SK-MEL-5 (cell line): ENCODE data around the gene YBX1. TPM values are rescaled to one million over a fixed set of nuclear protein-coding genes. Genes with fewer than 3 reads are reported as not detected.
"Not testable (repeated sequence)": the region's sequence is repeated elsewhere in the genome, so short reads cannot be mapped to it uniquely, and the experiment has no call there.

Source experiments
- DNase-seq: peaks from one replicate; pipeline ENCODE4 v3.0.0-alpha.2; 2016; ENCODE audit warnings: low read depth, low spot score
- in situ Hi-C: cut with HindIII; loops from 2 replicates; pipeline ENCODE4 v1.10.0; 2016; ENCODE audit warnings: low sequenced_read_pairs, high pct_unique_total_duplicates, low pct_unique_long_range_greater_than_20kb
- total RNA-seq: library from RNA; depleted of rRNA; stranded (reverse); fragments of >200 nt; shearing (Covaris generic); gene quantifications from 2 replicates; pipeline ENCODE4 v1.2.3, GENCODE V29; 2014

Gene YBX1
- total RNA-seq, 1 experiment from 2014 or later: 1,067 TPM

DNA sequence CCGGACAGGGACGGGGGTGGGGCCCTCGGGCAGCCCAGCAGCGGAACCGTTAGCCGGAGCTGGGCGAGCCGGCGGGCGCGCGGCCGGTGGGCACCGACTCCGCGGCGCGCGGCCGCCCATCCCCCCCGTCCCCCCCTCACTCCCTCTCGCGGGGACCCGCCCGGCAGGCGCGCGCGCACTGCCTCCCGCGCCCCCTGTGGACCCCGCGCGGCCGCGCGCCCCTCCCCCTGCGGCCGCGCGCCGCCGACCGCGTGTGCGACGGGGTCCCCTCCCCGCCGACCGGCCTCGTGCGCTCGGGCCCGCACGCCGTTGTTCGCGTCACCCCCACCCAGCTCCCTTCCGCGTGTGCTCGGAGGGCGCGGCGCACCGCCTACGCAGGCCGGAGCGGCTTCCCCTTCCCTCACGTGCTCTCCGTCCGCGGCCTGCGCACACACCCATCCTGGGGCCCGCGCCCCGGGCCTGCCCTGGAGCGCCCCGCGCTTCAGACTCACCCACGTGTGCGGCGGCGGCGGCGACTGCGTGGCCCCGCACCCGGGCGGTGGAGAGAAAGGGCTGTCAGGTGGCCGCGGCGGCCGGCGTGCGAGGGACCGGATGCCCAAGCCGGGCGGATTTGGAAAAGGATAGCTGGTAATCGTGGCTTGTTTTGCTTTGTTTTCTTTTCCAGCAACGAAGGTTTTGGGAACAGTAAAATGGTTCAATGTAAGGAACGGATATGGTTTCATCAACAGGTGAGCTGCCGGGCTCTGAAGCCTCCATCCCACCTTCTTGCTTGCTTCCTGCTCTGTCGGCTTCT is 717 bp downstream of the YBX1 start:
- in situ Hi-C loops: no loop called here
- DNase-seq: peak; percentile 67

DNA sequence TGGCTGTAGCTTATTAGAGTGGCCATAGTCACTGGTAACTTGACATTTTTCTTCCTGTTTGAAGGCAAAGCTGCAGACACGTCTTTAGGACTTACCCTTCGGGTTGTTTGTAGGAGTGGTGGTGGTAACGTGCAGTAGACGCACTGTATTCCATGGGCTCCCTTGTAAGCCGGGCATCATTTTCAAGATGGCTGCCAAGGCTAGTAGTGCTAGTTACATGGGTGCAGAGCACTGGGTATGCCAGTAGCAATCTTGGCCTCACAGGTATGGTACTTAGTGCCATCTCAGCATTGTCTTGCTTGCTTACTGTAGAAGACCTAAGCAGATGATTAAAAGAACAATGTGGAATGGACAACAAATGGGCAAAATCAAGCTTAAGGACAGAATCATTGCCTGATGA is 1.9 kb downstream of the YBX1 start:
- in situ Hi-C loops: no loop called here
- DNase-seq: peak; percentile 52

DNA sequence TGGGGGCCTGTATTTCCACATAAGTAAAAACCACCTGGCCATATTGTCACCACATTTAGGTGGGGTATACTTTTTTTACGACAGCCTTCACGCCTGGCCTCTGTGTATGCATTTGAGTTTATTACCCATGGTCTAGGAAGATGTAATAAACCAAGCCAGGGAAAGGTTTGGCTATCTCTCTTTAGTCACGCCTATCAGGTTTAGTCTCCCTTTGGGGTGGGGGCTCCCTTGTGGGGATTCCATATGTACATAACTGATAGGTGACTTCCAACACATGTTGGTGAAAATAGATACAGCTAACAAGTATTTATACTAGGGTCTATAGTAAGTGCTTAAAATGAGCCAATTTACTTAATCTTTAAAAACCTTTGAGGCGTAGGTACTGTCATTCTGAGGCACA is 4.2 kb downstream of the YBX1 start:
- in situ Hi-C loops: no loop called here
- DNase-seq: no peak

- in situ Hi-C loops: no loop called here
- no peak for DNase-seq
Observed at GRCh38 chr1:42689912-42690311, 7.7 kb downstream of the YBX1 start.

DNA sequence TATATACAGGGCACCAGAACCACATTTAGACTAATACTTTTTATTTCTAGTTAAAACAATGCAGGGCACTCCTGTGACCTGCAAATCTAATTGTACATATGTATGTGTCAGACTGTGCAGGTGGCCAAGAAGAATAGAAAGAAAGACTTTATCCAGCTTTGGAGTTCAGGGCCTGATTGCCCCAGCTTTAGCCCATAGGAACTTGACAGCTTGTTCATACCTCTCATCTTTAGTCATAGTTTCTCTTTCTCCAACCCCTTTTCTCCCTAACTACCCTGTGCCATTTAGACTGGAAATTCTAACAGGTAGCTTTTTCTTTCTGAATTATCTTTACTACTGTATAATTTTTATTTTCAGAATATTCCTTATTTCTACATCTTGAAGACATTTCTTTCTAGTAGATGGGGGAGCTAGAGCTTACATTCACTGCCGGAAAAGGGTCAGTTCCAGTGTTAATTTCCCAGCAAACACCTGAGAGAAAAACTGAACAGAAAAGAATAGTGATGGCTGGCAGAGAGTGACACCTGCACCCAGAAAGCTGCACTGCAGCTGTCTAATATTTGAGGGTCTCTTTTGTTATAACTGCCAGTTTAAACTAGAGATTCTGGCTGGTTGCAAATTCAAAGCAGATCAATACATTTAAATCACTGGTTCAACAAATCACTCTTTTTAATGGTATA is 8.4 kb downstream of the YBX1 start:
- DNase-seq: no peak
- in situ Hi-C loops: no loop called here

DNA sequence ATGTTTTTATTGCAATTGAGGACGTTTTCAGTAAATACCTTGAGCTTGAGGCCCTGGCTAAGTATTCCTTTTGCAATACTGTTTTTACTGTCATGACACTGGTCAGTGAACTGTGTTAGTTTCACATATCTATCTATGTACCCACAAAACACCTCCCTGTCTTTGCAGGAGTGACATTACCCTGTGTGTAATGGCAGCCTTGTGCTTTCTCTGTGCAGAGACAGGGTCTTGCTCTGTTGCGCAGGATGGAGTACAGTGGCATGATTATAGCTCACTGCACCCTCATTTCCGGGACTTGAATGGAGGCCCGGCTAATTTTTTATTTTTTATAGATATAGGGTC is 8.9 kb downstream of the YBX1 start:
- no peak for DNase-seq
- in situ Hi-C loops: no loop called here

GRCh38 chr1:42692461-42692860 is 10.2 kb downstream of the YBX1 start:
- in situ Hi-C loops: no loop called here
- DNase-seq: no peak

- DNase-seq: no peak
- in situ Hi-C loops: no loop called here
Observed at GRCh38 chr1:42692911-42693310, 10.7 kb downstream of the YBX1 start.

DNA sequence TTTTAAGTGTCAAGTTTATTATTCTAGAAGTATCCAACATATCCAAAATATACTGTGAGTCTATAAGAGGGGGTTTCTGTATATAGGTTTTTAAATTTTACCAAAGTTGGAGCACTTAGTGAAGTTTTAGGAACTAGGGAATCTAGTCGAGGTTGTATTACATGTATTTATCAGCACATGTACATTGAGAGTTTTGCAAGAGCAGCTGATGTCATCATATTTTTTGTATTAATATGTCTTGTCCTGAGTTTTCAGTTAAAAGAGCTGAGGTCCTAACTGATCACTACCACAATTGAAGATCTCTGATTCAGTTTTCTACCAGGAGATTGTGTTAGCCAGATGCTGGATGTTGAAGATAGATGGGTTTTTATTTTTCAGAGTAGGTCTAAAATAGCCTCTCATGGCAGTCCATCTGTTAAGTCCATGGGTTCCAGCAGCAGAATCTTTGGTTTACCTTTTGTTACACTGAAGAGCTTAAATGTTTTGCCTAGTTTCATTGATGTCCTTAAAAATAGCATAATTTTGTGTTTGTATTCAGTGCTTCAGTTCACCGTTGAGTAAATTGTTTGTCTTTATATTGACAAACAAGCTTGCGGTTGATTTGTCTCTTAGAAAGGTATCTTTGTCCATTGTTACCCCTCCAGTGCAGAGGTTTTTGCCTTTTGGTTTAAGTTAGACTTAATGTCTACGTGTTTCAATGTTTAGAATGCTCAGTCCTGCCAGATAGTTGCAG is 16.0 kb downstream of the YBX1 start:
- DNase-seq: no peak
- in situ Hi-C loops: no loop called here

- DNase-seq: no peak
- in situ Hi-C loops: no loop called here
Observed at GRCh38 chr1:42700006-42700405, 17.8 kb downstream of the YBX1 start.

DNA sequence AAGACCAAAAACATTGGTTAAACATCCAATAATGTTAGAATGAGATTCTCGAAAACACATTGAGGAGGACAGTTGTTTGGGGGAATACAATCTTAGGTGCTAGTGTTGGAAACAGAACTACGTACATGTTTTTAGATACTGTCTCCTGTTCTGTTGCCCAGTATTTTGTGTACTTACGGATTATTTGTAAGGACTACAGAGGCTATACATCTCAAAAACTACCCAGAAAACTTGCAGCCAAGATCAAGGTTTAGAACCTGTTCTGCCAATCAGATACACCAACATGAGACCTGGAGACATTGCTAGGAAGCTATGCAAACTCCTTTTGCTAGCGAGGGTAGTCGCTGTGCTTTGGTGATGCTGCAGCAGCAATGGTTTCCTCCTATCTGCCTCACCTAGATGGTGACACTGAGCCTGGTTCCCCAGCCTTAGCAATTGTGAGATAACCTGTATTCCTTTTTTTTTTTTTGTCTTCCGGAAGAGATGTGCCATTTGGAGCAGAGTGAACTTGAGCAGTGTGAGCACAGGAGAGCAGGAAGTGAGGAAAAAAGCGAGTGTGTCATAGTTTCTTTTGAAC is 21.8 kb downstream of the YBX1 start:
- in situ Hi-C loops: no loop called here
- DNase-seq: no peak

DNA sequence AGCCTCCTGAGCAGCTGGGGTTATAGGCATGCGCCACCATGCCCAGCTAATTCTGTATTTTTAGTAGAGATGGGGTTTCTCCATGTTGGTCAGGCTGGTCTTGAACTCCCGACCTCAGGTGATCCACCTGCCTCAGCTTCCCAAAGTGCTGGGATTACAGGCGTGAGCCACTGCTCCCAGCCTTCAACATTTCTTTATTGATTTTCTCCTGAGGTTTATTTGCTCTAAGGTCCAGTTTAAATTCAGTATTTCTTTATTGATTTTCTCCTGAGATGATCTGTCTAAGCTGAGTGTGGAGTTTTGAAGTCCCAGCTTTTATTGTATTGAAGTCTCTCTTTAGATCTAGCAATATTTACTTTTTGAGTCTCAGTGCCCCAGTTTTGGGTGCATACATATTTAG is 30.6 kb downstream of the YBX1 start:
- in situ Hi-C loops, DNase-seq: not testable (repeated sequence)

- in situ Hi-C loops: no loop called here
- DNase-seq: no peak
Observed at GRCh38 chr1:42713293-42713692, 31.1 kb downstream of the YBX1 start.

- DNase-seq, in situ Hi-C loops: not testable (repeated sequence)
Observed at GRCh38 chr1:42714441-42714840, 32.2 kb downstream of the YBX1 start.

GRCh38 chr1:42720868-42721267 is 38.6 kb downstream of the YBX1 start:
- no peak for DNase-seq
- in situ Hi-C loops: no loop called here

DNA sequence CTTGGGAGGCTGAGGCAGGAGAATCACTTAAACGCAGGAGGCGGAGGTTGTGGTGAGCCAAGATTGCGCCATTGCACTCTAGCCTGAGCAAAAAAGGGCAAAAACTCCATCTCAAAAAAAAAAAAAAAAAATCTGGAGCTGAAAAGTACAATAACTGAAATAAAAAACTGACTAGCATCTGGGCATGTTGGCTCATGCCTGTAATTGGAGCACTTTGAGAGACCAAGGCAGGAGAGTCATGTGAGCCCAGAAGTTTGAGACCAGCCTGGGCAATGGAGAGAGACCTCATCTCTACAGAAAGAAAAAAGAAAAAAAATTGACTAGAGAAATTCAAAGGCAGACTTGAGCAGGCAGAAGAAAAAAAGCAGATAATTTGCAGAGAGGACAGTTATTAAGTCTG is 39.7 kb downstream of the YBX1 start:
- in situ Hi-C loops: no loop called here
- DNase-seq: no peak

DNA sequence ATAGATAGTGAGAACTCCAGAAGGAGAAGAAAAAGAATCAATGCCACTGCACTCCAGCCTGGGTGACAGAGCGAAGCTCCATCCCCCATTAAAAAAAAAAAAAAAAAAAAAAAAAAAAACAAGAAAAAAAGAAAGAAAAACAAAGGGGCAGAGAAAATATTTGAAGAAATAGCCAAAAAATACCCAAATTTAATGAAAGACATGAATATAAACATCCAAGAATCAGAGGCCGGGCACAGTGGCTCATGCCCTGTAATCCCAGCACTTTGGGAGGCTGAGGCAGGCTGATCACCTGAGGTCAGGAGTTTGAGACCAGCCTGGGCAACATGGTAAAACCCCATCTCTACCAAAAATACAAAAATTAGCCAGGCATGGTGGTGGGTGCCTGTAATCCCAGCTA is 40.2 kb downstream of the YBX1 start:
- in situ Hi-C loops, DNase-seq: not testable (repeated sequence)

- DNase-seq: no peak
- in situ Hi-C loops: no loop called here
Observed at GRCh38 chr1:42723511-42723910, 41.3 kb downstream of the YBX1 start.
